Ammon's horn (tissue), 1 donor: Measurements from ENCODE around the gene SLC29A4.
"Not testable (repeated sequence)": the region's sequence is repeated elsewhere in the genome, so short reads cannot be mapped to it uniquely, and the experiment has no call there.

Experiments used
- DNase-seq: peaks from one replicate; pipeline ENCODE4 v3.0.0-alpha.2; 2016; ENCODE audit warnings: low spot score

Gene SLC29A4

DNA sequence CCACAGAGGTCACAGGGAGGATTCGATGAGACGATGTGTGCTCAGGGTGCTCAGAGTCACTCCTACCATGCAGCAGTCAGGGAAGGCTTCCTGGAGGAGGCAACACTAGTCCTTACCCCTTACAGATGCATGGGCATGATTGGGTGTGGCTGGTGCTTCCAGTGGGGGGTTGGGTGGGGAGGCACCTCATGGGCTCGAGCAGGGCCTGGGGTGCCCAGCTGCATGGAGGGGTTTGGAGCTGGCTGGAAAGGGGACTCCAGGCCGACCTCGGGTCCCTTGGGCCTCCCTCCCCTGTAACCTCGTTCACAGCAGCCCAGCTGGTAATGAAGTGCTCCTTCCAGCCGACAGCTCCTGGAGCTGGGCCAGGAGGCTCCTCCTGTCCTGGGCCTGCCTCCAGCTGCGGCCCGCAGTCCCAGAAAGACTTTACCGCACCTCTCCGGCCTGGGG lies 7.7 kb upstream of the SLC29A4 start:
- not testable (repeated sequence) for DNase-seq

DNA sequence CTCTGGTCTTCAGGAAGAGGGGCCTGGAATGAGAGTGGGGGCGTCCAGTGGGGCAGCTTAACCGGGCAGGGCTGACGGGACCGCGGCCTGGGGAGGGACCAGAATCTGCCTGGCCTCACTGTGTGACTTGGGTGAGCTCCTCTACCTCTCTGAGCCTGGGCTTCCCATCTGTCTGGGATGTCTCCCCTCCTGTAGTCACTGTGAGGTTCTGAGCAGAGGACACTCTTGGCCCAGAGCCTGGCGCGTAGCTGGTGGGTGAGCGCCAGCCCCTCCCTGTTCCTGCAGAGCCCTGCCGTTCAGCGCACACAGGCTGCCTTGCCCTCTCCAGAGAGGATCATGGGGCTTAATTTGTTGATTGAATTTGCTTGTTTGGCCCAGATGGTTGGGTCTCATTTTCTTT lies 7.2 kb upstream of the SLC29A4 start:
- not testable (repeated sequence) for DNase-seq

DNA sequence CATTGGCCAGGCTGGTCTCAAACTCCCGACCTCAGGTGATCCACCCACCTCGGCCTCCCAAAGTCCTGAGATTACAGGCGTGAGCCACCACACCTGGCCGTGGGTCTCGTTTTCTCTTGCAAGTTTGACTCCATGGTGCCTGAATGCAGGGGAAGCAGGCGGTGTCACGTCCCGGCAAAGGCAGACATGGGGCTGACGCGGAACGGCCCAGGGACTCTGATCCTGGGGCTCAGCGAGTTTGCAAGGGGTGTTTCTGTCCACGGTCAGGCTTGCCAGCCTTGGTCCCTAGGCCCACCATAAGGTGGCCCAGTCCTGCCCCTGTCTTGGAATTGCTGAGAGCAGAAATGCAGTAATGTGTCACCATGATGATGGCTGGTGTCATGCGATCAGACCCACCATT lies 6.6 kb upstream of the SLC29A4 start:
- not testable (repeated sequence) for DNase-seq

DNA sequence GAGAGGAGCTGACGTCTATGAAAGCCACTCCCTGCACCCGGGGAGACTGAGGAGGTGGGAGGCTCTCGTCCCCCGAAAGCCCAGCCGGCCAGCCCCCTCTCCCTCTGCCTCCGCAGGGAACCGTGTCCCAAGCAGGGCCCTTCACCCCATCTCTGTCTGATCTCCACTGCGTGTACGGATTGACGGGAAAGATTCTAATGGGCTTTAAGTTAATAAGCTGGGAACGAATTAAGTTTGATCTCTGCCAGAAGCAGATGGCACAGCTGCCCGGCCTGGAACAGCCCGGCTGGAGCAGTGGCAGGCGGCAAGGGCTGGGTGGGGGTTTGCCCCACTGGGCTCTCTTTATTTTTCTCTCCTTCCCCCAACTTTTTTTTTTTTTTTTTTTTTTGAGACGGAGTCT lies 6.1 kb upstream of the SLC29A4 start:
- DNase-seq = no peak

DNA sequence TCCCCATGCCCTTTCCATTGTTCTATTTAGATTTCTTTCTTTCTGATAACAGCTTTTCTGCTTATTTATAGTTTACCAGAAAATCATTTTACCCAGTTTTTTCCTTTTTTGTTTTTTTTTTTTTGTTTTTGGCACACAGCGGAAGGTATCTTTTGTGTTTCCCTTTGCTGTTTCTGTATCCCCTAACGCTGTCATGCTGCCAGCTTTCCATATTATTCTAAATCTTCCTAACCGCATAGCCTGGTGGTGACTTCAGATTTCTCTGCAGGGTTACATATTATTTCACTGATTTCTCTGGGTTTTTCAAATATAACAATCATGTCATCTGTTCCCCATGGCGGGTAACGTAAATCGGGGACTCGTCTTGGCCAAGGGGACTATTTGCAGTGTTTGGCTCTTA lies 4.0 kb upstream of the SLC29A4 start:
- DNase-seq = no peak

DNA sequence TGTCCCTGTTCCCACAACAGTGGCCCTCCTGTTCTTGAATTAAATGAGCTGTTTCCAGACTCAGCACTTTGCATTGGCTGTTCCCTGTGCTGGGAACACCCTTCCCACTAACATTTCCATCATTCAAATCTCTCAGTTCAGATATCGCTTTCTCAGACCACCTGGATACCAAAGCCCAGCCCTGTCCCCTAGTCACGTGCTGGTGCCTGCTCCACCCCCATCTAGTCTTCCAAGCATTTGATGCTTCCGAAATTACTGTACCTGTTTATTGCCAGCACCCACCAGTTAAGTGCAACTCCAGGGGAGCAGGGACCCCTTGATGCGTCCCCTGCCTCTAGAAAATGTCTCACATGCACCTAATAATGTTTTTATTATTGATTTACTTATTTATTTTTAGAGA lies 3.0 kb upstream of the SLC29A4 start:
- no peak for DNase-seq

DNA sequence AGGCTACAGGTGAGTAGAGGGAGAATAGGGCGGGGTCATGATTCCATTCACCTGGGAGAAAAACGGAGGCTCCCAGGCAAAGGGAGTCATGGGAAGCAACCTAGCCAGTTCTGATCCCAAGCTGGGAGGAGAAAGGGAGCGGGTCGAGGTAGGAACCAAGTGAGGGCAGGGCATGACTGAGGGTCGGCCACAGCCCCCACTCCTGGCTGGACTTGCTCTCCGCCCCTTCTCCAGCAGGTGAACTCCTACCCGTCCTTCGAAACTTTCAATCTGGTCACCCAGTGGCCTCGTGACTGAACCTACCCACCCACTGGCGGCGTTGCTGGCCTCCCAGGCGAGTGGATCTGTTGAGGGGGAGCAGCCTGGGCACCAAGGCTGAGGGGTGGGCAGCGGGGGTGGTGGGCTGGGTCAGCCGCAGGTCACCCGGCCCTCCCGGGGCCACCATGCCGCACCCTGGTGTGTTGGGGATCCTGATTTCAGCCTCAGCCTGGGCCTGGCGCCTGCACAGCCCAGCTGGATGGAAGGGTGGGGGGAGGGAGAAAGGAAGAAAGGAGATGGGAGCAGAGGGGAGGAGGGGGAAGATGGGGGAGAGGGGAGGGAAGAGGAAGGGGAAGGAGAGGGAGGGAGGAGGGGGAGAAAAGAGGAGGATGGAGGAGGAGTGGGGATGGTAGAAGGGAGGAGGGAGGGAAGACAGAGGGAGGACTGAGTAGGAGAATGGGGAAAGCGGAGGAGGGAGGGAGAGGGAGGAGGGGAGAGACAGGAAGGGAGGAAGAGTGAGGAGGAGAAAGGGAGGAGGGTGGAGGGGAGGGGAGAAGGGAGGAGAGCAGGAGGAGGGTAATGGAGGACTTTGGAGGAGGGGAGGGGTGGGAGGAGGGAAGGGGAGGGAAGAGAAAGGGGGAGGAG lies 894 bp upstream of the SLC29A4 start:
- DNase-seq = not testable (repeated sequence)

DNA sequence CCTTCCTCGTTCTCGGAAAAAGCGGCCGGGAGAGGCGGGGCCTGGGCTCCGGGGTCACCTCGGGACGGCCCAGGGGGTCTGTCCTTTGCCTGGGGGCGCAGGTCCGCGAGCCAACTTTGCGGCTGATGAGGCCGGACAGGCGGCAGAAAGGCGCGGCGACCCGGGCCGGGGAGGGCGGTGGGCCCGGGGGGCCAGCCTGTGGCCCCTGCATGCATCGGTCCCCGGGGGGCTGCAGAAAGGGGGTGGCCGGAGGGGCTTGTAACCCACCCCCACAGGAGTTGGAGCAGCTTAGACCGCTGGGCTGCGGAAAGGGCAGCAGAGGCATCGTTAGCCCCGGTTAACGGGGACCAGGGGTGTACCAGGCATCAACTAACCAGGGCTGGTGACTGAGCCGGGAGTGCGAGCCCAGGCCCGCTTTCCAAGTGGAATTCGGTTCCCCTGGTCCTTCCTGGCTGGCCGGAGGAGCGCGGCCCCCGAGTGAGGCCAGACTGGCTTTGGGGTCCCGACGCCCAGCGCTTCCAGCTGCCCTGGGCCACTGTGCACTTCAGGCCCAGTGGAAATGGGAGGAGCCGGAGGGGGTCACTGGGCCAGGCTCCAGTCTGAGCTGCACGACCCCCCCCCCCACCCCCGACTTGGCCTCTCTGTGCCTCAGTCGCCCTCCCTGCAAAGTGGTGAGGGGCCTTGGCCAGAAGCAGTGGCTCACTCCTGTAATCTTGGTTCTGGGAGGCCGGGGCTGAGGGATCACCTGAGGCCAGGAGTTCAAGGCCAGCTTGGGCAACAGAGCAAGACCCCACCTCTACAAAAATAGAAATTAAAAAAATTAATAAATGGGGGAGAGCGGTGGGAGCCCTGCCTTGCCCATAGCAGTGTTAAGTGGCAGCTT lies 919 bp downstream of the SLC29A4 start:
- no peak for DNase-seq

DNA sequence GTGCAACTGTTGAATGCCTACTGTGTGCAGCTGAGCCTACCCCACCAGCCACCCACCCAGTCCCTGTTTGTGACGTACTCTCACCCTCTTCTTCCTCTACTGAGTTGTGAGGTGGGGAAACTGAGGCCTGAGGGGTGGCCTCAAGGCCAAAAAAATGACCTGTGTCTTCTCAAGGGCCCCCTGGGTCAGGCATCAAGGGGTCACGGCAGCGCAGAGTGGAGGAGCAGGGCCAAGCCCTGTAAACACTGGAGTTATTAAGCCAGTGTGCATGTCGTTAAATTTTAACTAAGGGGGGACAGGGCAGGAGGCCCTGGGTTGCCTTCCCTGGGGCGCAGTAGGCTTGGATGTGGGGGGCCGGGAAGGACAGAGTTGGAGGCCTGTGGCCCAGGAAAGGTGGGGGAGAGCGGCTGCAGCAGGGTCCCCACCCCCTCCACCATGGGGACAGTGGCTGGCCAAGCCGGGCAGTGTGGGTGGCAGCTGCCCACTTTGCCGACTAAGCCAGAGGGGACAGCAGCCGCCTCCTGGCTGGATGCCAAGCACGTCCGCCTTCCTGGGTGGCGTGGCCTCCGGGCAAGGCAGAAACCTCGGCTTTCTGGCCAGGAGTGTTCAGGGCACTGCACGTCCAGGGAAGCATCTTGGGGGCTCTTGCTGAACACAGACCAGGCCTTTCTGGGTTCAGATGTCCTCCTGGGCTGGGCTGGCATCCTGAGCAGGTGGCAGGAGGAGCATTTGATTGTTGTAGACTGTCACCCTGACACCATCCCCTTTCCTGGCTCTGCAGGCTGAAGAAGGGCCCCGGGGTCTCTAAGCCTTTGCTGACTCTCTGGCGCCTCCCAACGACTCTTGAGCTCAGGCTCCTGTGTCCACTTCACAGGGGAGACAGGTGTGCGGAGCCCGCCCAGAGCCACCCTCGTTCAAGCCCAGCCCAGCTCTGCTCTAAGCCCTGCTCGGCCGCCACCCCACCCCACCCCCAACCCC lies 1.9 kb downstream of the SLC29A4 start:
- DNase-seq = peak; percentile 59

DNA sequence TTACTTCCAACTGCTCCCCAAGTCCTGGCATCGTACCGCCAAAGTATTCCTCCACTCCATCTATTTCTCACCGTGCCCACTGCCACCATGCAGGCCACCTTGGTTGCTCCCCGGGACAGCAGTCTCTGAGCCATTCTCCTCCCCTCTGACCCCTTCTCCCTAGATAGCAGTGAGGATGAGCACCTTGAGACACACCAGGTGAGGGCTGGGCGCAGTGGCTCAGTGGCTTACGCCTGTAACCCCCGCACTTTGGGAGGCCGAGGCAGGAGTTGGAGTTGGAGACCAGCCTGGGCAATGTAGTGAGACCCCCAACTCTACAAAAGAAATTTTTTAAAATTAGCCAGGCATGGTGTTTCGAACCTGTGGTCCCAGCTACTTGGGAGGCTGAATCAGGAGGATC lies 4.2 kb downstream of the SLC29A4 start:
- DNase-seq = no peak

DNA sequence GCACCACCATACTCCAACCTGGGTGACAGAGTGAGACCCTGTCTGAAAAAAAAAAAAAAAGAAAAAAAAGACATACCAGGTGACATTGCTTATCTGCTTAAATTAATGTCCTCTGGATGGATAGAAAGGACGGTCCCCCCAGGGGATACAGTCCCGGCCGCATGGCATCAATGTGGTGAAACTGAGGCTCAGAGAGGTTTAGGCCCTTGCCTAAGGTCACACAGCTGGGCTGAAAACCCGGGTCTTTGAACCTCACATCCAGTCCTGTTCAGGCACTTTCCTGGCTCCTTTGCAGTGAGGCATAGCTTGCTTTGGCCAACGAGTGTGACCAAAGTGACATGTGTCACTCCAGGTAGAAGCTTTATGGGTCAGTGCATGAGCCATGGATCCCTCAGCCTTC lies 4.6 kb downstream of the SLC29A4 start:
- not testable (repeated sequence) for DNase-seq

DNA sequence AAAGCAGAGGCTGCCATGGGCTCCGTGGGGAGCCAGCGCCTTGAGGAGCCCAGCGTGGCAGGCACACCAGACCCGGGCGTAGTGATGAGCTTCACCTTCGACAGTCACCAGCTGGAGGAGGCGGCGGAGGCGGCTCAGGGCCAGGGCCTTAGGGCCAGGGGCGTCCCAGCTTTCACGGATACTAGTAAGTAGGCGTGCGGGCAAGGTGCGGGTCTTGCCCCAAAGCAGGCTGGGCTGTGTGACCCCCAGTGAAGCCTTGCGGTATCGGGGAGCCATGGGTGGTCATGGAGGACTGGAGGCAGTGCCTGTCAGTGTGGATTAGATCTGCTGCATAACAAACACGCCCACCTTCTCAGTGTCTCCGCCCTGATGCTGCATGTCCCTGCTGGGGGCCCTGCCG lies 5.1 kb downstream of the SLC29A4 start:
- DNase-seq = no peak

DNA sequence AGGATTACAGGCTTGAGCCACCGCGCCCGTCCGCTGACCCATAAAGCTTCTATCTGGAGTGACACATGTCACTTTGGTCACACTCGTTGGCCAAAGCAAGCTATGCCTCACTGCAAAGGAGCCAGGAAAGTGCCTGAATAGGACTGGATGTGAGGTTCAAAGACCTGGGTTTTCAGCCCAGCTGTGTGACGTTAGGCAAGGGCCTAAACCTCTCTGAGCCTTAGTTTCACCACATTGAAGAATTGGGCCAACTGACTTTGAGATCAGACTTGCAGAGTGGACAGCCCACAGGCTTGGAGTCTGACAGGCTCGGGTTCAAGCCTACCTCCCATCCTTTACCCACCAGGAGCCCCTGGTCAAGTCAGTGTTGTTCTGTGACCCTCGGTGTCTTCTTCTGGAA lies 5.8 kb downstream of the SLC29A4 start:
- not testable (repeated sequence) for DNase-seq

DNA sequence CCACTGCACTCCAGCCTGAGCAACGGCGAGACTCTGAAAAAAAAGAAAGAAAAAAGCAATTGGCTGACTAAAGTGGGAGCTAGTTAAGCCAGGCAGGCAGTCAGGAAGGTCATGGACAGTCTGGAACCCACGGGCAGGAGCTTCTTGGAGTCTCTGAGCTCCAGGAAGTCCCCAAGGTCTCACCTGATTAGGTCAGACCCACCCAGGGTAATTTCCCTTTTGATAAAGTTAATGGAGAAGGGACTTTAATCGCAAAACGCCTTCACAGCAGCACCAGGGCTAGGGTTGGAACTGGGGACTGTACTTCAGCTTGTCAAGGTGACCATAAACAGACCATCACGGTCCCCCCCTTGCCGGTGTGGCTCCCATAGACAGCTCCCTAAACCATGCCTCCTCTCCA lies 6.6 kb downstream of the SLC29A4 start:
- no peak for DNase-seq

DNA sequence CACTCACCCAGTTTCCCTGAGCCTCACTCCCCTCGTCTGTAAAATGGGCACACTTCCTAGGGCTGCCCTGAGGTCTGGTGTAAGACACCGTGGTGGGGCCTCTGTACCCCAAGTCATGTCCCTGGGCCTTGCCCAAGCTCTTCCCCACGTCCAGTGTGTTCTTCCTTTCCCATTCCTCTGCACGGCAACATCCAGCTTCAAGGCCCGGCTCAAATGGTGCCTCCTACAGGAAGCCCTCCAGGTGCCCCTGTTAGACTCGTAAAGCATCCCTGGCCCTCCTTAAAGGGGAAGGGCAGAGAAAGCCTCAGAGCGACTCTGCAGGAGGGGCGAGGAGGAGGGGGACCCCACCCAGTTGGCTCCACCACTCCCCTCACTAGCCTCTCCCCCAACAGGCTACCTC lies 8.6 kb downstream of the SLC29A4 start:
- no peak for DNase-seq

DNA sequence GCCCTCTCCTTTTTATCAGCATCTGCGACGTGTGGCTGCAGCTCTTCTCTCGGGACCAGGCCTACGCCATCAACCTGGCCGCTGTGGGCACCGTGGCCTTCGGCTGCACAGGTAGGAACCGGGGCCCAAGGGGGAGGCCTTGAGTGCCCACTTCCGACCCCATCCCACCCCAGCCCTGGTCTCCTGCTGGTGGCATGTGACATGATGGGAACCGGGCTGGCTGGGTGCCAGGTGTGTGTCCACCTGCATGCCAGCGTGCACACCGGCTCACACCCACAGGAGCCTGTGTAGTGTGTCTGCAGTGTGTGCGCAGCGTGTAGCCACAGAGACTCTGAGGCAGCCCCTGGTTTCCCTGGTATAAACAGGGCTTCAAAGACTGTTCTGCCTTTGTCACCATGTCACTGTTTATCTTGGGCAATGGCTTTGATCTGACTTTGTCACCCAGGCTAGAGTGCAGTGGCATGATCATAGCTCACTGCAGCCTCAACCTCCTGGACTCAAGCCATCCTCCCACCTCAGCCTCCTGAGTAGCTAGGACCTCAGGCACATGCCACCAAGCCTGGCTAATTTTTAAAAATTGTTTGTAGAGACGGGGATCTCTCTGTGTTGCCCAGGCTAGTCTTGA lies 9.1 kb downstream of the SLC29A4 start:
- DNase-seq = not testable (repeated sequence)

DNA sequence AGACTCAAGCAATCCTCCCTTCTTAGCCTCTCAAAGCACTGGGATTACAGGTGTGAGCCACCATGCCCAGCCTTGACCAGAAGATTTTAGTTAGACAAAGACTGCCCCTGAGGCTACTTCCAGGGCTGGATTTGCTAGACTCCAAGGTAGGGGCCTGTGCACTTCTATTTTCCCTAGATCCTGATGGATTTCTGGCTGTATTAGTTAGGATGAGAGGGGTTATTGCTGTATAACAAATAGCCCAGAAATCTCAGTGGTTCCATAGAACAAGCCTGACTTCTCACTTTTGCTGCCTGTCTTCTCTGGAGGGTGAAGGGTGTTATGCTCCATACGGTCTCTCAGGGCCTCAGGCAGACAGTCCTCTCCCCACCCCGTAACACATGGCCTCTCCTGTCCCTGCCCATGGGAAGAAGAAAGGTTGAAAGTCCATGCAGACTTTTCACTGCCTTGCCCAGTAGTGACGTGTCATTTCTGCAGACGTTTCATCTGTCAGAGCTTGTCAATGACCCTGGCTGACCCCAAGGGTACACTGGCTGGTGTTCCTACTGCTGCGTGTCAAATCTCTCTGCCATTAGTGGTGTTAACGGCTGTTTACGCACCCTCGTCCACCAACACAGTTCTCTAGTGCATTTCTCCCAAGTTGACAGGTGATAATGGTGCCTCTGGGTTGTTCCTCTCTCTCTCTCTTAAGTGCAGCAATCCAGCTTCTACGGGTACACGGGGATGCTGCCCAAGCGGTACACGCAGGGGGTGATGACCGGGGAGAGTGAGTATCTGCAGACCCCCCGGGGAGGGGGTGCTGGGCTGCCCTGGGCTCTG lies 11.6 kb downstream of the SLC29A4 start:
- DNase-seq = no peak

DNA sequence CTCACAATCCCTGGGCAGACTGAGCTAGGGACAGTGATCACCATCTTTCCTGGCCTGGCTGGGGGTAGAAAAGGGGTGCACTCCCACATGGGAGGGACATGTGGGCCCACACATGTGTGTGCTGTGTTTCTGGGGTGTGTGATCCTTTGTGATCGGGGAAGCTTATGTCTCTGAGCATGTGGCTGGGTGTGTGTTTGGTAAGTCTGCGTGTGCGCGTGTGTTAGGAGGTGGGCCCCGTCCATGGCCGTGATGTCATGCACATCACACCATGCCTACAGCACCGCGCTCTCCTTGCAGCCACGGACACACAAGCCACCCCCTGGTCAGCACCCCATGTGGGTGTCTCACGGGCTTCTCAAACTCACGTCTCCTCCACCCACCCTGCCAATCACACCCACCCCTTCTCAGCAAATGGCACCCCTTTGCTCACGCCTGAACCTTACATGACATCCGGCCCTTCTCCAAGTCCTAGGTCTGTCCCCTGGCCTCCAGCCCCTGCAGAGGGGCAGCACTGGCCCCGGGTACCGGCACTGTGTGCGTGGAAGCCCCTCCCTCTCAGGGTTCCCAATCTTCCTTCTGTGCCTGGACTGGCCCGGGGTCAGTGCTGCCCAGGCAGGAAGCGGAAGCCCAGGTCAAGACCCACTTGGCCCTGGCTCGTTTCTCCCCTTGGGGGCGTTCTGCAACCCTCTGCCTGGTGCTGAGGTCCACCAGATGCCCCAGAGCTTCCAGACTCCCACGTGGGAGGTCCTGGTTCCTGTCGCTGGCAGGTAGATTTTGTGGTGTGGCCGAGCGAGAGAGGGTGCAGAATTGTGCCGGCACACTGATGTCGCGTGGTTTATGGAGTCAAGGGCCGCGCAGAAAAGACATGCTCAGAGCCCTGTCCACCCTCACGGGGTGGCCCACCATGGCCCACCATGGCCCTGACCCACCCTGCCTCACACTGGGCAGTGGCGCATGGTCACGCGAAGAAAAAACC lies 12.6 kb downstream of the SLC29A4 start:
- DNase-seq = no peak

DNA sequence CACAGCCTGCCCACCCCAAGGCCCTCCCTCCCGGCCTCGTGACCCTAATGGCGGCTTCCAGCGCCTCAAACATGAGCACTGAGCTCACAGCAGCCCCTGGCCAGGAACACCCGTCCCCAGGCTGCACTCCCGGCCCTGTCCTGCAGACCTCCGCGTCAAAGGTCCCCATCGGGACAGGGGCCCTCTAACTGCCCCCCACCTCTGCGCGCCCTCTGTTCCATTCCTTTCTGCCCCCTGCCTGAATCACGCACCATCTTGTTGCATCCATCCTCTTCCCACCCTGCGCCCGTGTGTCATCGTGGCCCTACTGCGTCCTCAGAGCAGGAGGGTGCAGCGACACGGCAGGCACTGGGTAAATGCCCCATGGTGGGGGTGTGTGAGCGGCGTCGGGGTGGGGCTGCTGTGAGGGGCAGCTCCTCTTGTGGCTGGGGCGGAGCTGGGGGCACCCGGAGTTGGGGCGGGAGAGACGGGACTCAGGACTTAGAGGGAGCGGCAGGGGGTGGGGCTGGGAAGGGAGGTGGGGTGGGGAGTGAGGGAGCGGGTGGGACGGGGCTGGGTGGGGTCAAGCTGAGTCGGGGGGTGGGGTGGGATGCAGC lies 13.4 kb downstream of the SLC29A4 start:
- no peak for DNase-seq
